NOMO-1 (cell line): ENCODE results near the gene HIF1A.

Experiments
- DNase-seq, 2 experiments: peaks; one replicate each; lab custom pipeline; 2025; ENCODE audit not compliant: unreplicated experiment in 2 of 2; lab: John Stamatoyannopoulos, UW

The HIF1A gene

GRCh38 chr14:61672796-61673195 is 22.5 kb upstream of the HIF1A start:
- no peak for DNase-seq

GRCh38 chr14:61673305-61673704 is 22.0 kb upstream of the HIF1A start:
- no peak for DNase-seq

- DNase-seq: no peak
Observed at GRCh38 chr14:61675291-61675690, 20.0 kb upstream of the HIF1A start.

- DNase-seq: peak; percentile 54 to 81
Observed at GRCh38 chr14:61677479-61677878, 17.8 kb upstream of the HIF1A start.

GRCh38 chr14:61678975-61679374 is 16.3 kb upstream of the HIF1A start:
- no peak for DNase-seq

GRCh38 chr14:61681413-61681812 is 13.9 kb upstream of the HIF1A start:
- no peak for DNase-seq

- DNase-seq: no peak
Observed at GRCh38 chr14:61683108-61683507, 12.2 kb upstream of the HIF1A start.

GRCh38 chr14:61690039-61690438 is 5.3 kb upstream of the HIF1A start:
- DNase-seq: no peak

GRCh38 chr14:61690982-61691381 is 4.3 kb upstream of the HIF1A start:
- no peak for DNase-seq

- DNase-seq: no peak
Observed at GRCh38 chr14:61691495-61691894, 3.8 kb upstream of the HIF1A start.

GRCh38 chr14:61694039-61694438 is 1.3 kb upstream of the HIF1A start:
- no peak for DNase-seq

- DNase-seq: peak; percentile 19 to 33
Observed at GRCh38 chr14:61695695-61696527, 598 bp downstream of the HIF1A start.

GRCh38 chr14:61696753-61697318 is 1.5 kb downstream of the HIF1A start:
- peak in 1 of 2 experiments; percentile 10 for DNase-seq

- peak; percentile 7 to 29 for DNase-seq
Observed at GRCh38 chr14:61698206-61698980, 3.1 kb downstream of the HIF1A start.

- no peak for DNase-seq
Observed at GRCh38 chr14:61699027-61699426, 3.7 kb downstream of the HIF1A start.

GRCh38 chr14:61700104-61700886 is 5.0 kb downstream of the HIF1A start:
- no peak for DNase-seq

GRCh38 chr14:61701946-61702345 is 6.6 kb downstream of the HIF1A start:
- DNase-seq: no peak

- DNase-seq: no peak
Observed at GRCh38 chr14:61703342-61704129, 8.2 kb downstream of the HIF1A start.

GRCh38 chr14:61704554-61704953 is 9.2 kb downstream of the HIF1A start:
- no peak for DNase-seq

- no peak for DNase-seq
Observed at GRCh38 chr14:61705017-61705416, 9.7 kb downstream of the HIF1A start.
